Islet precursor cell (in vitro differentiated cells): ENCODE measurements around the gene TM9SF2.
"Not testable (repeated sequence)": the region's sequence is repeated elsewhere in the genome, so short reads cannot be mapped to it uniquely, and the experiment has no call there.

Source experiments
- DNase-seq: peaks from one replicate; pipeline ENCODE4 v3.0.0-alpha.2; 2018

The TM9SF2 gene

GRCh38 chr13:99540530-99540929 lies 39.3 kb downstream of the TM9SF2 start:
- DNase-seq, result no peak

GRCh38 chr13:99542788-99543406 lies 41.6 kb downstream of the TM9SF2 start:
- DNase-seq, result no peak

GRCh38 chr13:99545361-99545760 lies 44.1 kb downstream of the TM9SF2 start:
- DNase-seq, result no peak

GRCh38 chr13:99545979-99546378 lies 44.7 kb downstream of the TM9SF2 start:
- no peak for DNase-seq

- no peak for DNase-seq
These were observed 45.6 kb downstream of the TM9SF2 start for GRCh38 chr13:99546878-99547277.

- no peak for DNase-seq
These were observed 47.2 kb downstream of the TM9SF2 start for GRCh38 chr13:99548448-99548847.

GRCh38 chr13:99553033-99553432 lies 51.8 kb downstream of the TM9SF2 start:
- no peak for DNase-seq

- no peak for DNase-seq
These were observed 53.9 kb downstream of the TM9SF2 start for GRCh38 chr13:99555149-99555548.

GRCh38 chr13:99556867-99557443 lies 55.7 kb downstream of the TM9SF2 start:
- DNase-seq, result no peak

GRCh38 chr13:99558570-99559180 lies 57.4 kb downstream of the TM9SF2 start:
- DNase-seq, result no peak

GRCh38 chr13:99559560-99559959 lies 58.3 kb downstream of the TM9SF2 start:
- no peak for DNase-seq

- no peak for DNase-seq
These were observed 62.1 kb downstream of the TM9SF2 start for GRCh38 chr13:99563404-99563803.

GRCh38 chr13:99564386-99564785 lies 63.1 kb downstream of the TM9SF2 start:
- DNase-seq, result no peak

- DNase-seq, result no peak
These were observed 64.3 kb downstream of the TM9SF2 start for GRCh38 chr13:99565478-99566124.

- DNase-seq, result no peak
These were observed 65.1 kb downstream of the TM9SF2 start for GRCh38 chr13:99566125-99567083.

GRCh38 chr13:99568901-99569300 lies 67.6 kb downstream of the TM9SF2 start:
- DNase-seq, result not testable (repeated sequence)

- DNase-seq, result no peak
These were observed 70.9 kb downstream of the TM9SF2 start for GRCh38 chr13:99572131-99572530.

- DNase-seq, result no peak
These were observed 71.6 kb downstream of the TM9SF2 start for GRCh38 chr13:99572921-99573320.

- DNase-seq, result no peak
These were observed 74.3 kb downstream of the TM9SF2 start for GRCh38 chr13:99575376-99576120.

GRCh38 chr13:99577934-99578917 lies 77.0 kb downstream of the TM9SF2 start:
- no peak for DNase-seq
